ENCODE data around the gene AIFM2. TPM values are rescaled to one million over a fixed set of nuclear protein-coding genes. Genes with fewer than 3 reads are reported as not detected.
A peak's percentile ranks its signal among the peaks of the same experiment; 100 is the strongest.
"Not testable (repeated sequence)": the region's sequence is repeated elsewhere in the genome, so short reads cannot be mapped to it uniquely, and the experiment has no call there.

AIFM2 gene
- total and polyA plus RNA-seq, 4 experiments from 2014 or later = 0.68 to 5.8 (median 3.7) TPM

GRCh38 chr10:70162892-70163201 is 30.2 kb upstream of the AIFM2 start:
- Mint-ChIP-seq H3K27me3 (no peaks in the 10 kb centered on the region), H3K36me3 (peaks cover 41 to 63% of the 10 kb centered on the region in 2 donors), H3K9me3 (no peaks in the 10 kb centered on the region), H3K4me3 (peak overlapping the region; percentile 26 to 83 (median 74)), H3K4me1 (peaks cover 47 to 76% (median 62%) of the 10 kb centered on the region in 4 donors), H3K27ac (peak overlapping the region; percentile 19 to 78 (median 74))
- intact Hi-C loops (cut with micrococcal nuclease) = loop anchor here (1.0 kb wide), 1 partner anchor 47 kb away; no protein-coding TSS in a partner anchor
- Histone ChIP-seq H3K9me3 (ENCODE audit: control insufficient read depth in 1 of 2, low read length in 2 of 2) (no peaks in the 10 kb centered on the region), H3K27ac (ENCODE audit: low read depth, low read length) (peak overlapping the region; percentile 29), H3K4me3 (ENCODE audit: low read length in 2 of 2) (no peak overlapping the region), H3K27me3 (ENCODE audit: insufficient read depth, low read length) (no peaks in the 10 kb centered on the region), H3K4me1 (ENCODE audit: insufficient read depth, low read length) (peaks cover 69% of the 10 kb centered on the region), H3K36me3 (ENCODE audit: insufficient read depth, low read length) (peaks cover 42% of the 10 kb centered on the region)
- DNase-seq = peak; percentile 62 to 84 (median 71)
- ChIA-PET POLR2A (ENCODE audit: partially characterized antibody) (interaction anchor here (0.9 to 3.2 kb wide), 4 partner anchors 13 to 92 kb away, joined by 3 to 28 read pairs (median 3); partner anchors contain the start of gene TYSND1), CTCF (ENCODE audit: partially characterized antibody) (interaction anchor here (1.0 to 2.2 kb wide), 3 partner anchors 16 to 61 kb away, joined by 3 to 30 read pairs (median 3); partner anchors contain the start of gene TYSND1)

- H3K4me3 ChIP-seq (ENCODE audit: low read length in 2 of 2) = no peak overlapping the region
- no peaks in the 10 kb centered on the region for H3K27me3 ChIP-seq (ENCODE audit: insufficient read depth, low read length)
- Mint-ChIP-seq H3K36me3 (peaks cover 47 to 68% of the 10 kb centered on the region in 2 donors), H3K4me1 (peaks cover 47 to 71% (median 59%) of the 10 kb centered on the region in 4 donors), H3K27ac (peak overlapping the region; percentile 62 to 95 (median 85)), H3K4me3 (peak overlapping the region; percentile 60 to 83 (median 74)), H3K27me3 (no peaks in the 10 kb centered on the region), H3K9me3 (no peaks in the 10 kb centered on the region)
- peaks cover 47% of the 10 kb centered on the region for H3K36me3 ChIP-seq (ENCODE audit: insufficient read depth, low read length)
- H3K4me1 ChIP-seq (ENCODE audit: insufficient read depth, low read length) = peaks cover 64% of the 10 kb centered on the region
- intact Hi-C loops (cut with micrococcal nuclease) = loop anchor here (1.0 kb wide), 1 partner anchor 46 kb away; no protein-coding TSS in a partner anchor
- CTCF ChIA-PET (ENCODE audit: partially characterized antibody) = interaction anchor here (0.8 to 2.2 kb wide), 4 partner anchors 16 to 61 kb away, joined by 3 to 30 read pairs (median 3); partner anchors contain the start of gene TYSND1
- DNase-seq = no peak
- peak overlapping the region; percentile 29 for H3K27ac ChIP-seq (ENCODE audit: low read depth, low read length)
- POLR2A ChIA-PET (ENCODE audit: partially characterized antibody) = interaction anchor here (0.7 to 3.2 kb wide), 7 partner anchors 8 to 93 kb away, joined by 3 to 28 read pairs (median 3); partner anchors contain the start of genes SAR1A and TYSND1
- H3K9me3 ChIP-seq (ENCODE audit: control insufficient read depth in 1 of 2, low read length in 2 of 2) = no peaks in the 10 kb centered on the region
Measured at GRCh38 chr10:70162151-70162891, 29.7 kb upstream of the AIFM2 start.

- Histone ChIP-seq H3K4me1 (ENCODE audit: insufficient read depth, low read length) (peaks cover 49% of the 10 kb centered on the region), H3K27ac (ENCODE audit: low read depth, low read length) (no peak overlapping the region), H3K4me3 (ENCODE audit: low read length in 2 of 2) (no peak overlapping the region), H3K36me3 (ENCODE audit: insufficient read depth, low read length) (peaks cover 56% of the 10 kb centered on the region), H3K9me3 (ENCODE audit: control insufficient read depth in 1 of 2, low read length in 2 of 2) (no peaks in the 10 kb centered on the region), H3K27me3 (ENCODE audit: insufficient read depth, low read length) (no peaks in the 10 kb centered on the region)
- ChIA-PET POLR2A (ENCODE audit: partially characterized antibody) (interaction anchor here (0.7 to 3.2 kb wide), 4 partner anchors 9 to 68 kb away, joined by 3 to 28 read pairs (median 6); partner anchors contain the start of genes SAR1A and TYSND1), CTCF (ENCODE audit: partially characterized antibody) (interaction anchor here (0.7 to 1.3 kb wide), 3 partner anchors 14 to 204 kb away, joined by 3 to 13 read pairs (median 4); partner anchors contain the start of gene TYSND1)
- Mint-ChIP-seq H3K9me3 (peaks cover 0 to 1% (median 0%) of the 10 kb centered on the region in 8 donors), H3K4me1 (peaks cover 47 to 61% (median 53%) of the 10 kb centered on the region in 4 donors), H3K27me3 (no peaks in the 10 kb centered on the region), H3K27ac (peak overlapping the region in 5 of 7 donors; percentile 16 to 48 (median 37)), H3K4me3 (no peak overlapping the region), H3K36me3 (peaks cover 56 to 72% of the 10 kb centered on the region in 2 donors)
- DNase-seq = no peak
- intact Hi-C loops (cut with micrococcal nuclease) = loop anchor here (1.0 kb wide), 1 partner anchor 9 kb away; no protein-coding TSS in a partner anchor
Measured at GRCh38 chr10:70160798-70161197, 28.2 kb upstream of the AIFM2 start.

- H3K4me3 ChIP-seq (ENCODE audit: low read length in 2 of 2); intact Hi-C loops (cut with micrococcal nuclease); H3K27me3 Mint-ChIP-seq; H3K27ac ChIP-seq (ENCODE audit: low read depth, low read length); H3K27me3 ChIP-seq (ENCODE audit: insufficient read depth, low read length); H3K9me3 ChIP-seq (ENCODE audit: control insufficient read depth in 1 of 2, low read length in 2 of 2); H3K4me3 Mint-ChIP-seq; DNase-seq; H3K9me3 Mint-ChIP-seq: not testable (repeated sequence)
- Mint-ChIP-seq H3K4me1 (peaks cover 43 to 59% (median 48%) of the 10 kb centered on the region in 4 donors), H3K27ac (peak overlapping the region in 1 of 7 donors; percentile 68), H3K36me3 (peaks cover 60 to 79% of the 10 kb centered on the region in 2 donors)
- POLR2A ChIA-PET (ENCODE audit: partially characterized antibody) = interaction anchor here (1.2 kb wide), 2 partner anchors 9 to 11 kb away, joined by 3 to 5 read pairs; partner anchors contain the start of gene SAR1A
- H3K4me1 ChIP-seq (ENCODE audit: insufficient read depth, low read length) = peaks cover 35% of the 10 kb centered on the region
- CTCF ChIA-PET (ENCODE audit: partially characterized antibody) = interaction anchor here (1.3 kb wide), 2 partner anchors 9 to 13 kb away, joined by 4 to 6 read pairs; partner anchors contain the start of gene TYSND1
- H3K36me3 ChIP-seq (ENCODE audit: insufficient read depth, low read length) = peaks cover 64% of the 10 kb centered on the region
Measured at GRCh38 chr10:70159366-70159765, 26.7 kb upstream of the AIFM2 start.

- H3K4me1 ChIP-seq (ENCODE audit: insufficient read depth, low read length) = peaks cover 22% of the 10 kb centered on the region
- H3K9me3 Mint-ChIP-seq = peaks cover 0 to 1% (median 0%) of the 10 kb centered on the region in 8 donors
- H3K9me3 ChIP-seq (ENCODE audit: control insufficient read depth in 1 of 2, low read length in 2 of 2) = no peaks in the 10 kb centered on the region
- no peak overlapping the region for H3K27ac ChIP-seq (ENCODE audit: low read depth, low read length)
- intact Hi-C loops (cut with micrococcal nuclease) = no loop called here
- DNase-seq = no peak
- H3K4me3 ChIP-seq (ENCODE audit: low read length in 2 of 2) = no peak overlapping the region
- no peaks in the 10 kb centered on the region for H3K27me3 Mint-ChIP-seq
- ChIA-PET POLR2A (ENCODE audit: partially characterized antibody) (interaction anchor here (1.1 kb wide), 1 partner anchor 9 kb away, joined by 4 read pairs; no protein-coding TSS in a partner anchor), CTCF (ENCODE audit: partially characterized antibody) (interaction anchor here (4.8 kb wide), 1 partner anchor 12 kb away, joined by 33 read pairs; the partner anchor contains the start of gene TYSND1)
- no peak overlapping the region for H3K4me3 Mint-ChIP-seq
- peaks cover 33 to 47% (median 37%) of the 10 kb centered on the region in 4 donors for H3K4me1 Mint-ChIP-seq
- H3K27ac Mint-ChIP-seq = no peak overlapping the region
- H3K36me3 Mint-ChIP-seq = peaks cover 66 to 82% of the 10 kb centered on the region in 2 donors
- peaks cover 73% of the 10 kb centered on the region for H3K36me3 ChIP-seq (ENCODE audit: insufficient read depth, low read length)
- H3K27me3 ChIP-seq (ENCODE audit: insufficient read depth, low read length) = no peaks in the 10 kb centered on the region
Measured at GRCh38 chr10:70158113-70158512, 25.5 kb upstream of the AIFM2 start.

- peaks cover 15 to 20% (median 16%) of the 10 kb centered on the region in 4 donors for H3K4me1 Mint-ChIP-seq
- peak overlapping the region in 5 of 7 donors; percentile 16 to 55 (median 43) for H3K27ac Mint-ChIP-seq
Measured at GRCh38 chr10:70155255-70155838, 22.7 kb upstream of the AIFM2 start.

More at GRCh38 chr10:70155255-70155838, 22.7 kb upstream of the AIFM2 start:
- Mint-ChIP-seq H3K4me3 (no peak overlapping the region), H3K9me3 (peaks cover 0 to 1% (median 0%) of the 10 kb centered on the region in 8 donors), H3K27me3 (no peaks in the 10 kb centered on the region), H3K36me3 (peaks cover 73 to 89% of the 10 kb centered on the region in 2 donors)
- H3K27me3 ChIP-seq (ENCODE audit: insufficient read depth, low read length) = no peaks in the 10 kb centered on the region
- no peak for DNase-seq
- intact Hi-C loops (cut with micrococcal nuclease) = no loop called here
- POLR2A ChIA-PET (ENCODE audit: partially characterized antibody) = interaction anchor here (1.4 to 1.7 kb wide), 2 partner anchors 9 to 15 kb away, joined by 5 read pairs; partner anchors contain the start of genes SAR1A and TYSND1
- no peaks in the 10 kb centered on the region for H3K9me3 ChIP-seq (ENCODE audit: control insufficient read depth in 1 of 2, low read length in 2 of 2)
- no peak overlapping the region for H3K27ac ChIP-seq (ENCODE audit: low read depth, low read length)
- CTCF ChIA-PET (ENCODE audit: partially characterized antibody) = interaction anchor here (4.8 kb wide), 1 partner anchor 9 kb away, joined by 33 read pairs; the partner anchor contains the start of gene TYSND1
- peaks cover 87% of the 10 kb centered on the region for H3K36me3 ChIP-seq (ENCODE audit: insufficient read depth, low read length)
- no peaks in the 10 kb centered on the region for H3K4me1 ChIP-seq (ENCODE audit: insufficient read depth, low read length)
- no peak overlapping the region for H3K4me3 ChIP-seq (ENCODE audit: low read length in 2 of 2)

All from CD4-positive, alpha-beta memory T cell (primary cell).